Kidney (tissue), 14 donors: ENCODE data around the gene TRIM39. TPM values are rescaled to one million over a fixed set of nuclear protein-coding genes. Genes with fewer than 3 reads are reported as not detected.

Experiments
- DNase-seq, 5 donors: peaks; one replicate each; pipeline ENCODE4 v3.0.0-alpha.2; 2013 to 2020
- FAIRE-seq: peaks from 2 replicates; lab custom pipeline; 2012; peaks lifted over from hg19 to GRCh38; lab: Jason Lieb, UNC
- H3K27ac ChIP-seq, 2 donors: one replicate each; pipeline ENCODE4 v1.7.0; 2013; ENCODE audit warnings: low read depth in 2 of 2, low read length in 2 of 2, inconsistent platforms in 1 of 2
- H3K27me3 ChIP-seq: one replicate; pipeline ENCODE4 v1.7.1; 2013; ENCODE audit warnings: low read length, inconsistent platforms; ENCODE audit not compliant: control insufficient read depth, insufficient read depth
- H3K36me3 ChIP-seq, 3 donors: one replicate each; pipeline versions ENCODE4 v1.7.0 to v1.7.1; 2013; ENCODE audit warnings: low read length in 3 of 3, control low read depth in 1 of 3, inconsistent platforms in 1 of 3; ENCODE audit not compliant: insufficient read depth in 3 of 3, control insufficient read depth in 2 of 3
- H3K4me1 ChIP-seq, 3 donors: one replicate each; pipeline versions ENCODE4 v1.7.0 to v1.7.1; 2013; ENCODE audit warnings: low read length in 3 of 3, inconsistent platforms in 1 of 3, low read depth in 1 of 3; ENCODE audit not compliant: control insufficient read depth in 2 of 3, insufficient read depth in 2 of 3
- H3K4me3 ChIP-seq, 3 donors: one replicate each; pipeline versions ENCODE4 v1.7.0 to v1.8.1; 2013; ENCODE audit warnings: low read length in 3 of 3, control low read depth in 1 of 3, inconsistent platforms in 1 of 3
- H3K9ac ChIP-seq, 3 donors: one replicate each; pipeline versions ENCODE4 v1.7.0 to v1.7.1; 2013; ENCODE audit warnings: low read length in 3 of 3, control low read depth in 1 of 3, inconsistent platforms in 1 of 3
- H3K9me3 ChIP-seq, 3 donors: one replicate each; pipeline versions ENCODE4 v1.7.0 to v1.7.1; 2013; ENCODE audit warnings: low read length in 3 of 3, control low read depth in 1 of 3, inconsistent platforms in 1 of 3; ENCODE audit not compliant: control insufficient read depth in 2 of 3, insufficient read depth in 1 of 3
- CTCF ChIP-seq: IDR thresholded peaks from 3 replicates; pipeline ENCODE4 v1.5.1; 2012; ENCODE audit warnings: mild to moderate bottlenecking, moderate library complexity, borderline replicate concordance; ENCODE audit not compliant: insufficient read depth; ENCODE audit errors: extremely low read depth
- intact Hi-C: fragments of 100-400 bp; cut with DNase I; formaldehyde crosslinking; loops from one replicate; pipeline ENCODE4 v1.11.1; 2022
- polyA plus RNA-seq: library from polyadenylated mRNA; stranded (reverse); fragments of 350-450 nt; fragmentation: Illumina TruSeq; extraction: RNeasy Lipid Tissue Mini Kit (QIAGEN cat#74804); gene quantifications from one replicate; pipeline ENCODE4 v1.2.3, GENCODE V29; 2014; ENCODE audit warnings: low read depth, low replicate concordance; ENCODE audit not compliant: insufficient read depth
- total RNA-seq: library from RNA; stranded (reverse); fragmentation: NEBNext Ultra II Directional; extraction: Animal tissue kit (Norgen Biotek cat#: 25700); gene quantifications from one replicate; pipeline ENCODE4 v1.2.1, GENCODE V29; 2021
- donor health status: control.
- donor health status: control.
- donor health status: control.
- donor health status: control.
- donor health status: control.
- donor health status: DM: yes; HTN: yes; CAD: no.
- donor health status: Normal renal cell carcinoma (clear cell type).

TRIM39 gene
- total and polyA plus RNA-seq, 2 donors from 2014 or later, result 8.6 to 17.7 TPM

GRCh38 chr6:30378290-30378937 is 51.7 kb downstream of the TRIM39 start:
- H3K9ac ChIP-seq, result no peak overlapping the region
- no peaks in the 10 kb centered on the region for H3K9me3 ChIP-seq
- H3K27ac ChIP-seq, result no peak overlapping the region
- no peak for TF ChIP-seq CTCF
- no peak overlapping the region for H3K4me3 ChIP-seq
- H3K27me3 ChIP-seq, result no peaks in the 10 kb centered on the region
- DNase-seq, result peak in 3 of 5 donors; percentile 26 to 75 (median 73)
- intact Hi-C loops, result loop anchor here (10.0 kb wide), 1 partner anchor 66 kb away; no protein-coding TSS in a partner anchor
- H3K4me1 ChIP-seq, result no peaks in the 10 kb centered on the region
- no peaks in the 10 kb centered on the region for H3K36me3 ChIP-seq
- FAIRE-seq, result no peak

DNA sequence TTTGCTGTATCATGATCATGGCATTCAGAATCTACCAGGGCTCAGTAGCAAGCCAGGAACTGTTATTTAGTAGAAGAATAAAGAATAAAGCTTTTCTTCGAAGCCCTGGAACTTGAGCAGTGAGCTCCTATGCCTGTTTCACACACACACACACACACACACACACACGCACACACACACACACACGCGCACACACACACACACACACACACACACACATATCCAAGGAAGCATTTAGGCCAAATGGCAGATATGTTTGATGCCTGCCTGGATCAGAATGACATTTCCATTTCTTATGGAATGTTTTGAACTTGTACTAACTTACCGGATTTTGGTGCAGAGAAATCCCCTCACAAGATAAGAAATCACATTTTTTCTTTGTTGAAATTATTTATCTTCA is 53.7 kb downstream of the TRIM39 start:
- Histone ChIP-seq H3K4me3 (no peak overlapping the region), H3K27me3 (no peaks in the 10 kb centered on the region), H3K9me3 (no peaks in the 10 kb centered on the region), H3K27ac (no peak overlapping the region), H3K9ac (no peak overlapping the region), H3K36me3 (no peaks in the 10 kb centered on the region), H3K4me1 (no peaks in the 10 kb centered on the region)
- intact Hi-C loops, result no loop called here
- no peak for TF ChIP-seq CTCF
- DNase-seq (no peak), FAIRE-seq (no peak)

DNA sequence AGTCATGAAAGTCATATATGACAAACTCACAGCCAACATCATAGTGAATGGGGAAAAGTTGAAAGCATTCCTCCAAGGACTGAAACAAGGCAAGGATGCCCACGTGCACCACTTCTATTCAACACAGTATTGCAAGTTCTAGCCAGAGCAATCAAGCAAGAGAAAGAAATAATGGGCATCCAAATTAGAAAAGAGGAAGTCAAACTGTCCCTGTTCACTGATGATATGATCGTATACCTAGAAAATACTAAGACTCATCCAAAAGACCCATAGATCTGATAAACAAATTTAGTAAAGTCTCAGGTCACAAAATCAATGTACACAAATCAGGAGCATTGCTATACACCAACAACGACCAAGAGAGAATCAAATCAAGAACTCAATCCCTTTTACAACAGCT is 59.4 kb downstream of the TRIM39 start:
- H3K27ac ChIP-seq, result no peak overlapping the region
- no peaks in the 10 kb centered on the region for H3K9me3 ChIP-seq
- DNase-seq (no peak), FAIRE-seq (no peak)
- intact Hi-C loops, result no loop called here
- no peak for TF ChIP-seq CTCF
- H3K4me1 ChIP-seq, result no peaks in the 10 kb centered on the region
- no peaks in the 10 kb centered on the region for H3K36me3 ChIP-seq
- H3K9ac ChIP-seq, result no peak overlapping the region
- H3K4me3 ChIP-seq, result no peak overlapping the region
- H3K27me3 ChIP-seq, result peaks cover 5% of the 10 kb centered on the region

- Histone ChIP-seq H3K36me3 (no peaks in the 10 kb centered on the region), H3K9ac (no peak overlapping the region), H3K9me3 (no peaks in the 10 kb centered on the region), H3K4me3 (no peak overlapping the region), H3K27ac (no peak overlapping the region), H3K4me1 (no peaks in the 10 kb centered on the region), H3K27me3 (peaks cover 11% of the 10 kb centered on the region)
- DNase-seq, result no peak
- no peak for FAIRE-seq
- no peak for TF ChIP-seq CTCF
- intact Hi-C loops, result loop anchor here (10.0 kb wide), 1 partner anchor 156 kb away; no protein-coding TSS in a partner anchor
These were observed 64.5 kb downstream of the TRIM39 start for GRCh38 chr6:30391240-30391639.
